Measurements from ENCODE around the gene EDNRA. TPM values are rescaled to one million over a fixed set of nuclear protein-coding genes. Genes with fewer than 3 reads are reported as not detected.

EDNRA gene
- total and polyA plus RNA-seq, 2 of the 4 experiments (the other 2 are of a cell fraction): 3.8 to 6.5 TPM

- H2BK120ac ChIP-seq (ENCODE audit: low read depth, low read length): no peak overlapping the region
- no peaks in the 10 kb centered on the region for H3K27me3 ChIP-seq (ENCODE audit: control insufficient read depth, insufficient read depth, low read length)
- no peak overlapping the region for H3K23ac ChIP-seq (ENCODE audit: low read depth, low read length)
- no peak overlapping the region for H2BK20ac ChIP-seq (ENCODE audit: low read depth, low read length)
- H3K4me3 ChIP-seq (ENCODE audit: insufficient read depth, low read depth, low read length): no peak overlapping the region
- no peak overlapping the region for H3K4me2 ChIP-seq (ENCODE audit: low read depth, low read length)
- H3K9me3 ChIP-seq (ENCODE audit: control insufficient read depth, insufficient read depth, low read length): no peaks in the 10 kb centered on the region
- BruUV-seq (replicated peaks): no TSS peak
- intact Hi-C loops (cut with micrococcal nuclease) (no loop called here), in situ Hi-C loops (cut with MboI; ENCODE audit: low sequenced_read_pairs) (no loop called here), dilution Hi-C loops (cut with HindIII; ENCODE audit: low sequenced_read_pairs, unreplicated experiment) (no loop called here)
- no peak overlapping the region for H2BK5ac ChIP-seq (ENCODE audit: low read depth, low read length, poor library complexity, severe bottlenecking)
- H3K18ac ChIP-seq (ENCODE audit: low read depth, low read length): no peak overlapping the region
- 80% methylated on average over 1 of the region's 2 CpGs; no CpG with 5 or more reads in 1 of the 2 experiments for WGBS, 2 experiments (ENCODE audit: extremely low coverage in 2 of 2, insufficient read length in 1 of 2)
- no peak overlapping the region for H4K91ac ChIP-seq (ENCODE audit: insufficient read depth, low read depth, low read length)
- DNase-seq (no peak), ATAC-seq (ENCODE audit: low read depth) (no peak)
- no peak overlapping the region for H3K9ac ChIP-seq (ENCODE audit: low read depth, low read length)
- peaks cover 2% of the 10 kb centered on the region; the same call in 1 of the 2 replicates for H4K20me1 ChIP-seq (ENCODE audit: insufficient read depth, low read length)
- ChIA-PET CTCF (interaction anchor here (0.6 to 1.0 kb wide), 2 partner anchors 105 to 258 kb away, joined by 3 read pairs; no protein-coding TSS in a partner anchor), POLR2A (ENCODE audit: unreplicated experiment) (no interaction called here)
- H3K4ac ChIP-seq (ENCODE audit: low read depth, low read length): no peak overlapping the region
- H3K14ac ChIP-seq (replicated peaks; ENCODE audit: low read depth, low read length): no peak overlapping the region
- H2AFZ ChIP-seq (replicated peaks; ENCODE audit: low read length, poor library complexity): no peak overlapping the region
- no peak overlapping the region for H2AK5ac ChIP-seq (ENCODE audit: low read depth, low read length)
- H3K36me3 ChIP-seq (ENCODE audit: control insufficient read depth, insufficient read depth, low read length): peaks cover 3% of the 10 kb centered on the region; the same call in 1 of the 2 replicates
- peaks cover 11% of the 10 kb centered on the region for H3K9me1 ChIP-seq (ENCODE audit: insufficient read depth, low read length)
- peaks cover 14% of the 10 kb centered on the region for H3K4me1 ChIP-seq (ENCODE audit: control insufficient read depth, insufficient read depth, low read length)
- H3K27ac ChIP-seq (ENCODE audit: insufficient read depth, low read length): no peak overlapping the region
- no peak overlapping the region for H2AK9ac ChIP-seq (replicated peaks; ENCODE audit: low read depth, low read length, poor library complexity)
- H4K8ac ChIP-seq (ENCODE audit: low read depth in 2 of 2, low read length in 2 of 2): no peak overlapping the region
- no peak overlapping the region for H3K56ac ChIP-seq (ENCODE audit: extremely low read depth, insufficient read depth, low read length)
- no peak overlapping the region for H4K5ac ChIP-seq (ENCODE audit: low read depth, low read length)
- no peak overlapping the region for H2BK15ac ChIP-seq (ENCODE audit: low read depth, low read length)
- H3K79me1 ChIP-seq (ENCODE audit: low read depth in 1 of 2, low read length in 2 of 2): peaks cover 15 to 68% of the 10 kb centered on the region in 2 experiments; a peak in 3 of 4 replicates
- TF ChIP-seq CHD1 (IDR thresholded peaks at IDR 0.05; ENCODE audit: low read depth, low read length) (no peak), SMC3 (IDR thresholded peaks at IDR 0.05; ENCODE audit: low read depth, low read length) (no peak), NFE2L2 (IDR thresholded peaks at IDR 0.05; ENCODE audit: low read depth, low read length) (no peak), MAFK (IDR thresholded peaks at IDR 0.05; ENCODE audit: low read depth, low read length) (no peak), FOS (IDR thresholded peaks at IDR 0.05; ENCODE audit: low read depth, low read length) (no peak), MXI1 (IDR thresholded peaks at IDR 0.05; ENCODE audit: borderline replicate concordance, low read depth, low read length) (no peak), MAZ (IDR thresholded peaks at IDR 0.05; ENCODE audit: borderline replicate concordance, low read depth, low read length) (no peak), BHLHE40 (IDR thresholded peaks at IDR 0.05; ENCODE audit: low read depth, low read length) (no peak), RCOR1 (IDR thresholded peaks at IDR 0.05; ENCODE audit: insufficient replicate concordance, low read length) (no peak), POLR2A (IDR thresholded peaks at IDR 0.05; ENCODE audit: low read depth, low read length) (no peak), CTCF (conservative IDR thresholded peaks at IDR 0.05; ENCODE audit: low read depth, low read length) (no peak), RAD21 (IDR thresholded peaks at IDR 0.05; ENCODE audit: low read length) (no peak), CEBPB (IDR thresholded peaks at IDR 0.05; ENCODE audit: low read depth, low read length) (no peak), ELK1 (IDR thresholded peaks at IDR 0.05; ENCODE audit: borderline replicate concordance, low read depth, low read length) (no peak), RFX5 (IDR thresholded peaks at IDR 0.05; ENCODE audit: low read depth, low read length) (no peak), USF2 (IDR thresholded peaks at IDR 0.05; ENCODE audit: low read depth, low read length) (no peak)
These were observed 4.3 kb downstream of the EDNRA start for GRCh38 chr4:147485167-147485566.

Data from IMR-90 (cell line).